Peyer's patch (tissue), 4 donors: ENCODE measurements around the gene MRC2.

Experiments
- CTCF ChIP-seq, 6 experiments: fragments of 450-650 bp in 4 of 6; fragments of 200-600 bp in 2 of 6; sonication (generic) in 1 of 6; IDR thresholded peaks; one replicate each; pipeline ENCODE4 v1.5.1; 2017 to 2019; ENCODE audit warnings: antibody characterized with exemption in 6 of 6, mild to moderate bottlenecking in 3 of 6, moderate library complexity in 1 of 6
- POLR2A ChIP-seq, 2 donors: fragments of 450-650 bp; IDR thresholded peaks; one replicate each; pipeline ENCODE4 v1.5.1; 2017; ENCODE audit warnings: antibody characterized with exemption in 2 of 2, mild to moderate bottlenecking in 2 of 2, moderate library complexity in 2 of 2

- TF ChIP-seq CTCF (IDR thresholded peaks at IDR 0.05) (no peak), POLR2A (IDR thresholded peaks at IDR 0.05) (no peak)
These were observed 13.7 kb downstream of the MRC2 start for GRCh38 chr17:62641153-62641552.
